H1 (cell line): ENCODE data around the gene MBNL2. TPM values are rescaled to one million over a fixed set of nuclear protein-coding genes. Genes with fewer than 3 reads are reported as not detected.

Experiments
- CBX5 ChIP-seq: fragments of 300-800, 300-1000 bp; sonication (generic); IDR thresholded peaks from 2 replicates; pipeline ENCODE4 v1.7.1; 2016; ENCODE audit warnings: antibody characterized with exemption, low read length, low read depth
- EZH2 ChIP-seq: fragments of 200-600 bp; sonication (generic); IDR thresholded peaks from 2 replicates; pipeline ENCODE4 v1.7.1; 2012; ENCODE audit warnings: low read depth, mild to moderate bottlenecking, moderate library complexity, low read length, inconsistent platforms; ENCODE audit not compliant: severe bottlenecking
- HDAC2 ChIP-seq, 2 experiments: fragments of 300-600 bp in 1 of 2; sonication (generic) in 1 of 2; IDR thresholded peaks; 2 replicates each; pipeline ENCODE4 v1.6.1; 2011 to 2012; ENCODE audit warnings: low read depth in 2 of 2, low read length in 2 of 2, mild to moderate bottlenecking in 2 of 2, moderate library complexity in 2 of 2, borderline replicate concordance in 1 of 2, inconsistent platforms in 1 of 2
- JUND ChIP-seq: IDR thresholded peaks from 2 replicates; pipeline ENCODE4 v1.6.1; 2011; ENCODE audit warnings: mild to moderate bottlenecking, improper control_type of control experiment, low read length
- RFX5 ChIP-seq: IDR thresholded peaks from 2 replicates; pipeline ENCODE4 v1.6.1; 2011; ENCODE audit warnings: low read depth, low read length, improper control_type of control experiment, borderline replicate concordance
- RXRA ChIP-seq: IDR thresholded peaks from 2 replicates; pipeline ENCODE4 v1.6.1; 2011; ENCODE audit warnings: low read depth, mild to moderate bottlenecking, low read length, moderate library complexity; ENCODE audit not compliant: insufficient read depth
- SIX5 ChIP-seq: IDR thresholded peaks from 2 replicates; pipeline ENCODE4 v1.6.1; 2011; ENCODE audit warnings: mild to moderate bottlenecking, low read depth, low read length
- SP1 ChIP-seq: IDR thresholded peaks from 2 replicates; pipeline ENCODE4 v1.6.1; 2011; ENCODE audit warnings: low read depth, low read length
- SP2 ChIP-seq: IDR thresholded peaks from 2 replicates; pipeline ENCODE4 v1.6.1; 2012; ENCODE audit warnings: mild to moderate bottlenecking, low read length, inconsistent platforms
- TAF1 ChIP-seq: IDR thresholded peaks from 2 replicates; pipeline ENCODE4 v1.6.1; 2011; ENCODE audit warnings: mild to moderate bottlenecking, low read depth, low read length
- polyA plus RNA-seq, 7 experiments: library from polyadenylated mRNA; depleted of rRNA in 3 of 7; stranded (reverse) in 5 of 7; unstranded in 2 of 7; fragments of >200 nt in 5 of 7; fragments of 200-250 nt in 2 of 7; gene quantifications; 1 replicate in 5 of 7; 2 replicates in 1 of 7; 4 replicates in 1 of 7; pipeline versions ENCODE4 v1.2.1 to v1.2.3, GENCODE V29; 2011 to 2013; ENCODE audit warnings: missing spikeins in 2 of 7, mixed read lengths in 2 of 7
- total RNA-seq: library from RNA; stranded (reverse); fragmentation: NEBNext Ultra II Directional; extraction: Animal tissue kit (Norgen Biotek cat#: 25700); gene quantifications from 2 replicates; pipeline ENCODE4 v1.2.1, GENCODE V29; 2021
- TF ChIP-seq, protein P1 (sequence below): IDR thresholded peaks from 2 replicates; pipeline ENCODE4 v1.6.1; 2011; ENCODE audit warnings: low read depth, mild to moderate bottlenecking, low read length; ENCODE audit not compliant: insufficient read depth

MBNL2 gene
- total and polyA plus RNA-seq, 2 of the 8 experiments (the other 6 are each of a cell fraction or from before 2014, with no cell fraction given), result 1.0 to 2.6 TPM

- TF ChIP-seq HDAC2 (IDR thresholded peaks at IDR 0.05; ENCODE audit: borderline replicate concordance in 1 of 2, low read depth in 2 of 2, low read length in 2 of 2), result no peak
- TF ChIP-seq SP1, result no peak
- no peak for TF ChIP-seq TAF1
- no peak for TF ChIP-seq RFX5
- no peak for TF ChIP-seq EZH2
- TF ChIP-seq SP2, result no peak
- TF ChIP-seq CBX5, result no peak
- TF ChIP-seq, protein P1, sequence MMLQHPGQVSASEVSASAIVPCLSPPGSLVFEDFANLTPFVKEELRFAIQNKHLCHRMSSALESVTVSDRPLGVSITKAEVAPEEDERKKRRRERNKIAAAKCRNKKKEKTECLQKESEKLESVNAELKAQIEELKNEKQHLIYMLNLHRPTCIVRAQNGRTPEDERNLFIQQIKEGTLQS, result no peak
- TF ChIP-seq SIX5, result no peak
- no peak for TF ChIP-seq RXRA
- no peak for TF ChIP-seq JUND
Measured at GRCh38 chr13:97431171-97431764, 209.1 kb downstream of the MBNL2 start (continued).
